Cardiac muscle cell (in vitro differentiated cells and primary cell): ENCODE results near the gene TBXT. TPM values are rescaled to one million over a fixed set of nuclear protein-coding genes. Genes with fewer than 3 reads are reported as not detected.
A peak's percentile ranks its signal among the peaks of the same experiment; 100 is the strongest.
"Not testable (repeated sequence)": the region's sequence is repeated elsewhere in the genome, so short reads cannot be mapped to it uniquely, and the experiment has no call there.

Experiments
- DNase-seq, 2 donors: peaks; one replicate each; pipeline versions ENCODE4 v3.0.0 to v3.0.0-alpha.2; 2010 to 2017; ENCODE audit warnings: low read depth in 1 of 2, low spot score in 1 of 2
- H3K27ac ChIP-seq: fragments of 200-600 bp; sonication (generic); 2 replicates; pipeline ENCODE4 v1.5.1; 2016
- H3K27me3 ChIP-seq: fragments of 200-600 bp; sonication (generic); 2 replicates; pipeline ENCODE4 v1.6.0; 2016; ENCODE audit warnings: control low read depth
- H3K36me3 ChIP-seq: fragments of 200-600 bp; sonication (generic); 2 replicates; pipeline ENCODE4 v1.5.1; 2016; ENCODE audit warnings: control low read depth
- H3K4me1 ChIP-seq: fragments of 200-600 bp; sonication (generic); 2 replicates; pipeline ENCODE4 v1.8.1; 2017; ENCODE audit warnings: low read depth, mild to moderate bottlenecking, mixed run types
- H3K4me3 ChIP-seq: fragments of 200-600 bp; sonication (generic); 2 replicates; pipeline ENCODE4 v1.5.1; 2016; ENCODE audit warnings: mild to moderate bottlenecking
- H3K9me3 ChIP-seq: fragments of 200-600 bp; sonication (generic); 2 replicates; pipeline ENCODE4 v1.5.1; 2017; ENCODE audit warnings: low read depth, mild to moderate bottlenecking, control low read depth
- polyA plus RNA-seq: library from polyadenylated mRNA; unstranded; fragments of >200 nt; fragmentation: Nextera tagmentation; extraction: Ambion mirVana; gene quantifications from 2 replicates; pipeline ENCODE4 v1.2.1, GENCODE V29; 2016
- total RNA-seq: library from RNA; depleted of rRNA; stranded (reverse); fragments of >200 nt; gene quantifications from 2 replicates; pipeline ENCODE4 v1.2.3, GENCODE V29; 2016
- TF ChIP-seq, protein P1 (sequence below): IDR thresholded peaks from 2 replicates; pipeline ENCODE4 v1.5.1; 2012; ENCODE audit warnings: low read depth, mild to moderate bottlenecking, low read length

Gene TBXT
- total and polyA plus RNA-seq, 2 experiments from 2014 or later = not detected

DNA sequence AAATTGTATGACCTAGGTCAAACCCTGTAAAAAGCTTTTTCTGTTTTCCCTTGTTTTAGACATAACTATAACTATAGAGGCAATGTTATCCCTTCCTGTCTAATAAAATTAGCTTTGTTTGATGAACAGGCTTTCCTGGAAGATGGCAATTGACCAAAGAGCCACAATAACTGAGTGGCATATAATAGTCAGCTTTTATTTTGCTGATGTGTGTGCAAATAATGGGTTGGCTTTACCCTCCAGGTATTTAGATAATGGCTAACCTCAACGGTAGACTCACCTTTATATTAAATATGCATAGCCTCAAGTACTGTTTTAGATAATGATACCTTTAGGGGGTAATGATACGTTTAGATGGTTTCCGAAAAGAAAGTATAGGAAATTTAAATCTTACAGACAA lies 15.0 kb downstream of the TBXT start:
- no peaks in the 10 kb centered on the region for H3K9me3 ChIP-seq
- no peak for DNase-seq
- H3K4me3 ChIP-seq = no peak overlapping the region
- H3K36me3 ChIP-seq = no peaks in the 10 kb centered on the region
- H3K27me3 ChIP-seq = no peaks in the 10 kb centered on the region
- H3K4me1 ChIP-seq = no peaks in the 10 kb centered on the region
- H3K27ac ChIP-seq = no peak overlapping the region
- TF ChIP-seq, protein P1, sequence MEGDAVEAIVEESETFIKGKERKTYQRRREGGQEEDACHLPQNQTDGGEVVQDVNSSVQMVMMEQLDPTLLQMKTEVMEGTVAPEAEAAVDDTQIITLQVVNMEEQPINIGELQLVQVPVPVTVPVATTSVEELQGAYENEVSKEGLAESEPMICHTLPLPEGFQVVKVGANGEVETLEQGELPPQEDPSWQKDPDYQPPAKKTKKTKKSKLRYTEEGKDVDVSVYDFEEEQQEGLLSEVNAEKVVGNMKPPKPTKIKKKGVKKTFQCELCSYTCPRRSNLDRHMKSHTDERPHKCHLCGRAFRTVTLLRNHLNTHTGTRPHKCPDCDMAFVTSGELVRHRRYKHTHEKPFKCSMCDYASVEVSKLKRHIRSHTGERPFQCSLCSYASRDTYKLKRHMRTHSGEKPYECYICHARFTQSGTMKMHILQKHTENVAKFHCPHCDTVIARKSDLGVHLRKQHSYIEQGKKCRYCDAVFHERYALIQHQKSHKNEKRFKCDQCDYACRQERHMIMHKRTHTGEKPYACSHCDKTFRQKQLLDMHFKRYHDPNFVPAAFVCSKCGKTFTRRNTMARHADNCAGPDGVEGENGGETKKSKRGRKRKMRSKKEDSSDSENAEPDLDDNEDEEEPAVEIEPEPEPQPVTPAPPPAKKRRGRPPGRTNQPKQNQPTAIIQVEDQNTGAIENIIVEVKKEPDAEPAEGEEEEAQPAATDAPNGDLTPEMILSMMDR = no peak

GRCh38 chr6:166151798-166152197 lies 15.9 kb downstream of the TBXT start:
- TF ChIP-seq, protein P1 = no peak
- Histone ChIP-seq H3K27me3 (no peaks in the 10 kb centered on the region), H3K4me3 (no peak overlapping the region), H3K9me3 (no peaks in the 10 kb centered on the region), H3K4me1 (no peaks in the 10 kb centered on the region), H3K36me3 (no peaks in the 10 kb centered on the region), H3K27ac (no peak overlapping the region)
- DNase-seq = no peak

- no peaks in the 10 kb centered on the region for H3K4me1 ChIP-seq
- DNase-seq = no peak
- H3K4me3 ChIP-seq = no peak overlapping the region
- no peaks in the 10 kb centered on the region for H3K9me3 ChIP-seq
- H3K27me3 ChIP-seq = no peaks in the 10 kb centered on the region
- TF ChIP-seq, protein P1 = no peak
- no peak overlapping the region for H3K27ac ChIP-seq
- no peaks in the 10 kb centered on the region for H3K36me3 ChIP-seq
Measured at GRCh38 chr6:166145751-166146150, 21.9 kb downstream of the TBXT start.

GRCh38 chr6:166143011-166143410 lies 24.6 kb downstream of the TBXT start:
- Histone ChIP-seq H3K27ac (no peak overlapping the region), H3K27me3 (no peaks in the 10 kb centered on the region), H3K9me3 (no peaks in the 10 kb centered on the region), H3K4me3 (no peak overlapping the region), H3K4me1 (no peaks in the 10 kb centered on the region), H3K36me3 (no peaks in the 10 kb centered on the region)
- TF ChIP-seq, protein P1 = no peak
- peak in 1 of 2 donors; percentile 54 for DNase-seq

DNA sequence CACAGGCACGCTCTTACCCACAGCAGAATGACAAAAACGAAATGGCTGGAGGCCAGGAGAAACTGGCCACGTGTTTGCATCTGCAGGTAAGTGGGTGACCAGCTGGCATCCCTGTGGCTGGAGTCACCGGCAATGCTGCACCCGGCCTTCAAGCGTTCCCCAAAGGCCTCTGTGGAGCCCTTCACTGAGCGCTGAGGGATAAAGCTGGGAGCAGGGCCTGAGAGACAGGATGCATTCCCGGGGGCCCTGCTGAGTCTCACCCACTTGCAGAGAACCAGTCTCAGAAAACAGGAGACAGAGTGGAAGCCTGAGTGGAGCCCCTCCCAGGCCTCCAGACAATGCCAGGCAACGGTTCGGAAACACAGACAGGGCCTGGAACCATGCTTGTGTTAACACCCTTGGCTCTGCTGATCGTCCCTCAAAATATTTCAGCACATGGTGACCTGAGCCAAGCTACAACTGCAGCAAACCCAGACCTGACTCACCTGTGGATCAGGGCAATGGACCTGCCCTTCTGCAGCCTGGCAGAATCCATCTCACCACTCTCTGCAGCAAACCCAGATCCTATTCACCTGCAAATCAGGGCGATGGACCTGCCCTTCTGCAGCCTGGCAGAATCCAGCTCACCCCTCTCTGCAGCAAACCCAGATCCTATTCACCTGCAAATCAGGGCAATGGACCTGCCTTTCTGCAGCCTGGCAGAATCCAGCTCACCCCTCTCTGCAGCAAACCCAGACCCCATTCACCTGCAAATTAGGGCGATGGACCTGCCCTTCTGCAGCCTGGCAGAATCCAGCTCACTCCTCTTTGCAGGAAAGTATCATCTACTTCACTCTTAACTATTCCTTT lies 39.8 kb downstream of the TBXT start:
- no peaks in the 10 kb centered on the region for H3K9me3 ChIP-seq
- no peaks in the 10 kb centered on the region for H3K36me3 ChIP-seq
- TF ChIP-seq, protein P1 = no peak
- H3K27me3 ChIP-seq = no peaks in the 10 kb centered on the region
- no peak overlapping the region for H3K4me3 ChIP-seq
- no peak overlapping the region for H3K27ac ChIP-seq
- no peaks in the 10 kb centered on the region for H3K4me1 ChIP-seq
- DNase-seq = no peak

GRCh38 chr6:166123115-166123514 lies 44.5 kb downstream of the TBXT start:
- not testable (repeated sequence) for H3K36me3 ChIP-seq, H3K9me3 ChIP-seq, H3K27me3 ChIP-seq, H3K27ac ChIP-seq, H3K4me1 ChIP-seq, DNase-seq, H3K4me3 ChIP-seq
